ENCODE data around the gene SRGAP3.

DNA sequence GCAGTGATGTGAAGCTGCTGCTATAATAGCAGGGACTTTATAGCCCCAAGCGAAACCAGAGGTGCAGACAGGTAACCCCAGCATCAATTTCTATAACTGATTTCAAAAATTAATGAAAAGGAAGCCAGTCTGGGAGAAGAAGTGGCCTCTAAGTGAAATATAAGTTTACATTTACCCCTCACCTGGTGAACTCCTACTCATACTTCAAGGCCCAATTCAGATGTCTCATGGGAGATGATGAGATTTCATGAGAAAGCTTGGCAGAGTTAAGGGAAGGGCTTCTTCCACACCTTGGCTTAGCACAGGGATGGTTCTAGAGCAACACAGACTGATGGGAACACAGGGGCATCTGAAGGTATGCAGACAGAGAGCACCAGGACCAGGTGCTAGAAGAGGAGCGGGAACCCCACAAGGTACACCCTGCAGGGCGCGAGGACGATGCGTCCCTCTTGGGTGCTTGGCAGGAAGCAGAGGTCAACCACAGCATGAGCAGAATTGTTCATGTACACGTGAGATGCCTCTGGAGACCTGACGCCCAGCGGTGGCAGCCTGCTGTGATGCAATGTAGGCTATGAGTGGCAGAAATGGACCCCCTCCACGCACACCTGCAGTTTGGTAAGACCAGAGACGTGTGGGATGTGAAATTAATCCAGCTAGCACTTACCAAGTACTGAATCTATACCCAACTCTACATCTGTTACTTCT lies 102.9 kb downstream of the SRGAP3 start:
- TF ChIP-seq, protein P1, sequence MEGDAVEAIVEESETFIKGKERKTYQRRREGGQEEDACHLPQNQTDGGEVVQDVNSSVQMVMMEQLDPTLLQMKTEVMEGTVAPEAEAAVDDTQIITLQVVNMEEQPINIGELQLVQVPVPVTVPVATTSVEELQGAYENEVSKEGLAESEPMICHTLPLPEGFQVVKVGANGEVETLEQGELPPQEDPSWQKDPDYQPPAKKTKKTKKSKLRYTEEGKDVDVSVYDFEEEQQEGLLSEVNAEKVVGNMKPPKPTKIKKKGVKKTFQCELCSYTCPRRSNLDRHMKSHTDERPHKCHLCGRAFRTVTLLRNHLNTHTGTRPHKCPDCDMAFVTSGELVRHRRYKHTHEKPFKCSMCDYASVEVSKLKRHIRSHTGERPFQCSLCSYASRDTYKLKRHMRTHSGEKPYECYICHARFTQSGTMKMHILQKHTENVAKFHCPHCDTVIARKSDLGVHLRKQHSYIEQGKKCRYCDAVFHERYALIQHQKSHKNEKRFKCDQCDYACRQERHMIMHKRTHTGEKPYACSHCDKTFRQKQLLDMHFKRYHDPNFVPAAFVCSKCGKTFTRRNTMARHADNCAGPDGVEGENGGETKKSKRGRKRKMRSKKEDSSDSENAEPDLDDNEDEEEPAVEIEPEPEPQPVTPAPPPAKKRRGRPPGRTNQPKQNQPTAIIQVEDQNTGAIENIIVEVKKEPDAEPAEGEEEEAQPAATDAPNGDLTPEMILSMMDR (conservative IDR thresholded peaks at IDR 0.05), result no peak
- TF ChIP-seq ZFX (IDR thresholded peaks at IDR 0.05), result no peak

Measured in C4-2B (cell line).